Spleen (tissue), 13 donors: ENCODE data around the gene PLCH2. TPM values are rescaled to one million over a fixed set of nuclear protein-coding genes. Genes with fewer than 3 reads are reported as not detected.
A peak's percentile ranks its signal among the peaks of the same experiment; 100 is the strongest.

Experiments
- DNase-seq: peaks from one replicate; pipeline ENCODE4 v3.0.0-alpha.2; 2020
- H3K27ac ChIP-seq, 8 donors: fragments of 200-600 bp; sonication (generic) in 7 of 8; 1 replicate in 4 of 8; 2 replicates in 4 of 8; pipeline versions ENCODE4 v1.5.0 to v1.8.0; 2016 to 2021; ENCODE audit warnings: inconsistent platforms in 4 of 8, mild to moderate bottlenecking in 4 of 8, moderate library complexity in 1 of 8
- H3K27me3 ChIP-seq, 7 donors: fragments of 200-600 bp; sonication (generic) in 6 of 7; replicated peaks in 1 of 7; 1 replicate in 4 of 7; 2 replicates in 3 of 7; pipeline versions ENCODE4 v1.5.0 to v1.8.0; 2016 to 2021; ENCODE audit warnings: inconsistent platforms in 3 of 7, mild to moderate bottlenecking in 1 of 7
- H3K36me3 ChIP-seq, 6 donors: fragments of 200-600 bp; sonication (generic) in 5 of 6; 1 replicate in 4 of 6; 2 replicates in 2 of 6; pipeline versions ENCODE4 v1.5.0 to v1.8.0; 2016 to 2021; ENCODE audit warnings: inconsistent platforms in 2 of 6
- H3K4me1 ChIP-seq, 6 donors: fragments of 200-600 bp; sonication (generic) in 5 of 6; 1 replicate in 3 of 6; 2 replicates in 3 of 6; pipeline versions ENCODE4 v1.5.0 to v1.8.0; 2016 to 2021; ENCODE audit warnings: inconsistent platforms in 3 of 6
- H3K4me3 ChIP-seq, 8 donors: fragments of 200-600 bp; sonication (generic) in 7 of 8; 1 replicate in 4 of 8; 2 replicates in 4 of 8; pipeline versions ENCODE4 v1.5.0 to v1.8.0; 2016 to 2021; ENCODE audit warnings: inconsistent platforms in 4 of 8, mild to moderate bottlenecking in 4 of 8, moderate library complexity in 2 of 8
- H3K9me3 ChIP-seq, 8 donors: fragments of 200-600 bp; sonication (generic) in 7 of 8; 1 replicate in 4 of 8; 2 replicates in 4 of 8; pipeline versions ENCODE4 v1.5.0 to v1.8.0; 2016 to 2021; ENCODE audit warnings: inconsistent platforms in 4 of 8
- CTCF ChIP-seq, 11 experiments: fragments of 200-600 bp in 7 of 11; fragments of 450-650 bp in 4 of 11; sonication (generic) in 4 of 11; IDR thresholded peaks in 8 of 11; conservative IDR thresholded peaks in 3 of 11; 1 replicate in 7 of 11; 2 replicates in 4 of 11; pipeline versions ENCODE4 v1.4.0 to v1.8.0; 2016 to 2021; ENCODE audit warnings: antibody characterized with exemption in 11 of 11, inconsistent platforms in 4 of 11, mild to moderate bottlenecking in 1 of 11
- POLR2A ChIP-seq, 3 donors: fragments of 450-650 bp; IDR thresholded peaks; one replicate each; pipeline ENCODE4 v1.5.1; 2017; ENCODE audit warnings: antibody characterized with exemption in 3 of 3, mild to moderate bottlenecking in 1 of 3
- POLR2AphosphoS5 ChIP-seq, 3 donors: sonication (generic); formaldehyde crosslinking; IDR thresholded peaks; one replicate each; pipeline ENCODE4 v1.5.1; 2017; ENCODE audit warnings: antibody characterized with exemption in 3 of 3
- WGBS, 5 donors: extraction: QIAGEN DNeasy Blood & Tissue Kit in 3 of 5; methylation state at CpG; one replicate each; pipeline versions ENCODE4 v1.1.5 to v1.1.7; 2013 to 2018; 5-methylcytosine and 5-hydroxymethylcytosine counted together
- intact Hi-C: fragments of 100-400 bp; cut with DNase I; formaldehyde crosslinking; loops from one replicate; pipeline ENCODE4 v1.15.0; 2023; ENCODE audit warnings: low total_unique reads
- long read RNA-seq, 2 donors: transcript quantifications; one replicate each; lab custom pipeline, GENCODE V29; 2026
- polyA plus RNA-seq, 3 donors: library from polyadenylated mRNA; stranded (reverse); fragments of 200-250 nt; gene quantifications; one replicate each; pipeline ENCODE4 v1.2.1, GENCODE V29; 2013
- total RNA-seq, 7 donors: library from RNA; depleted of rRNA in 3 of 7; stranded (reverse); fragments of >200 nt in 3 of 7; fragmentation: NEBNext Ultra II Directional in 4 of 7; extraction: Animal tissue kit (Norgen Biotek cat#: 25700) in 4 of 7; gene quantifications; one replicate each; pipeline versions ENCODE4 v1.1.0 to v1.2.1, GENCODE V29; 2016 to 2021
- donor health status: healthy with polysubstance abuse.
- donor health status: DM: no; HTN: no; CAD: no; lungs with moderate emphysema.
- donor health status: DM: no; HTN: no; CAD: no.
- donor health status: Bipolar disorder and iron deficiency.
- donor health status: healthy.
- donor health status: DM: no; HTN: no; CAD: no.
- donor health status: DM: yes; HTN: yes; CAD: no.

Gene PLCH2
- total RNA-seq (10 to 100 TPM in 1 of 7 donors, 1 to 10 TPM in 6; 2.2 to 21.0 (median 9.5) TPM), polyA plus RNA-seq (10 to 100 TPM in 1 of 3 donors, 1 to 10 TPM in 2; 5.4 to 10.8 (median 6.5) TPM)
- long read RNA-seq, donor 1 = 0 reads
- long read RNA-seq, donor 2 = 0 reads

GRCh38 chr1:2476061-2476999 lies at the start of gene PLCH2:
Gene PLCH2 (plus strand): TSS chr1:2476289. CDS start chr1:2476589, 300 bp downstream.
- Histone ChIP-seq H3K4me3 (no peak within 1 kb of the TSS), H3K27me3 (peaks cover 0 to 15% (median 0%) of the 10 kb centered on the region in 7 donors), H3K36me3 (no peaks in the 10 kb centered on the region), H3K9me3 (no peaks in the 10 kb centered on the region), H3K27ac (peak within 1 kb of the TSS in 5 of 8 donors; percentile 43 to 82 (median 51)), H3K4me1 (peaks cover 0 to 48% (median 16%) of the 10 kb centered on the region in 6 donors)
- intact Hi-C loops = no loop called here
- no peak for TF ChIP-seq POLR2AphosphoS5 (IDR thresholded peaks at IDR 0.05)
- no peak for TF ChIP-seq CTCF (IDR thresholded peaks at IDR 0.05 in 8 of 11, conservative IDR thresholded peaks at IDR 0.05 in 3 of 11)
- TF ChIP-seq POLR2A (IDR thresholded peaks at IDR 0.05) = no peak
- 75 to 92% (median 86%) methylated on average over 23 to 34 of the region's 34 CpGs for WGBS, 5 donors
- no peak for DNase-seq

- Histone ChIP-seq H3K36me3 (no peaks in the 10 kb centered on the region), H3K4me3 (no peak overlapping the region), H3K27ac (no peak overlapping the region), H3K9me3 (peaks cover 0 to 34% (median 22%) of the 10 kb centered on the region in 8 donors), H3K4me1 (no peaks in the 10 kb centered on the region), H3K27me3 (peaks cover 0 to 54% (median 8%) of the 10 kb centered on the region in 7 donors)
- TF ChIP-seq POLR2AphosphoS5 (IDR thresholded peaks at IDR 0.05) (no peak), POLR2A (IDR thresholded peaks at IDR 0.05) (no peak), CTCF (IDR thresholded peaks at IDR 0.05 in 8 of 11, conservative IDR thresholded peaks at IDR 0.05 in 3 of 11) (no peak)
- DNase-seq = no peak
- intact Hi-C loops = no loop called here
- 73 to 100% (median 80%) methylated on average over 1 to 18 of the region's 18 CpGs for WGBS, 5 donors
These were observed 49.5 kb upstream of the PLCH2 start for GRCh38 chr1:2426540-2426939.

- intact Hi-C loops = no loop called here
- WGBS, 5 donors = 80 to 88% (median 83%) methylated on average over 10 to 18 of the region's 18 CpGs
- peaks cover 0 to 59% (median 8%) of the 10 kb centered on the region in 7 donors for H3K27me3 ChIP-seq
- H3K4me3 ChIP-seq = no peak overlapping the region
- no peak for DNase-seq
- TF ChIP-seq POLR2A (IDR thresholded peaks at IDR 0.05) (no peak), CTCF (IDR thresholded peaks at IDR 0.05 in 8 of 11, conservative IDR thresholded peaks at IDR 0.05 in 3 of 11) (no peak), POLR2AphosphoS5 (IDR thresholded peaks at IDR 0.05) (no peak)
- H3K4me1 ChIP-seq = no peaks in the 10 kb centered on the region
- no peaks in the 10 kb centered on the region for H3K36me3 ChIP-seq
- peaks cover 0 to 31% (median 22%) of the 10 kb centered on the region in 8 donors for H3K9me3 ChIP-seq
- H3K27ac ChIP-seq = no peak overlapping the region
These were observed 49.0 kb upstream of the PLCH2 start for GRCh38 chr1:2427051-2427450.

- no peak for TF ChIP-seq POLR2A (IDR thresholded peaks at IDR 0.05)
- no peak for TF ChIP-seq POLR2AphosphoS5 (IDR thresholded peaks at IDR 0.05)
- no peak for TF ChIP-seq CTCF (IDR thresholded peaks at IDR 0.05 in 8 of 11, conservative IDR thresholded peaks at IDR 0.05 in 3 of 11)
- WGBS, 5 donors = 55 to 89% (median 86%) methylated on average over 6 to 10 of the region's 10 CpGs
- H3K36me3 ChIP-seq = no peaks in the 10 kb centered on the region
- intact Hi-C loops = no loop called here
- peaks cover 0 to 24% (median 17%) of the 10 kb centered on the region in 8 donors for H3K9me3 ChIP-seq
- no peaks in the 10 kb centered on the region for H3K4me1 ChIP-seq
- H3K27me3 ChIP-seq = peaks cover 0 to 68% (median 8%) of the 10 kb centered on the region in 7 donors
- no peak for DNase-seq
- H3K27ac ChIP-seq = no peak overlapping the region
- H3K4me3 ChIP-seq = no peak overlapping the region
These were observed 48.1 kb upstream of the PLCH2 start for GRCh38 chr1:2427976-2428375.
